Left lung (tissue), 10 donors: ENCODE data around the gene TMEM131L. TPM values are rescaled to one million over a fixed set of nuclear protein-coding genes. Genes with fewer than 3 reads are reported as not detected.

Experiments
- ATAC-seq: fragments of 200-7000 bp; cut with Tn5 transposase; one replicate; pipeline ENCODE4 v1.9.1; 2020; ENCODE audit warnings: moderate library complexity
- DNase-seq, 4 donors: peaks; one replicate each; pipeline ENCODE4 v3.0.0-alpha.2; 2013 to 2020
- H3K27ac ChIP-seq, 2 donors: fragments of 200-600 bp; sonication (generic) in 1 of 2; one replicate each; pipeline versions ENCODE4 v1.5.0 to v1.8.0; 2020 to 2021
- H3K27me3 ChIP-seq, 2 donors: fragments of 200-600 bp; sonication (generic) in 1 of 2; one replicate each; pipeline versions ENCODE4 v1.5.0 to v1.8.0; 2020 to 2021
- H3K36me3 ChIP-seq, 2 donors: fragments of 200-600 bp; sonication (generic) in 1 of 2; one replicate each; pipeline versions ENCODE4 v1.5.0 to v1.8.0; 2020 to 2021
- H3K4me1 ChIP-seq, 2 donors: fragments of 200-600 bp; one replicate each; pipeline ENCODE4 v1.8.0; 2021
- H3K4me3 ChIP-seq, 2 donors: fragments of 200-600 bp; sonication (generic) in 1 of 2; one replicate each; pipeline versions ENCODE4 v1.5.0 to v1.8.0; 2020 to 2021; ENCODE audit warnings: mild to moderate bottlenecking in 1 of 2
- H3K9me3 ChIP-seq, 2 donors: fragments of 200-600 bp; sonication (generic) in 1 of 2; one replicate each; pipeline versions ENCODE4 v1.5.0 to v1.8.0; 2020 to 2021
- intact Hi-C, 2 donors: fragments of 100-400 bp; cut with DNase I; formaldehyde crosslinking; loops; one replicate each; pipeline versions ENCODE4 v1.11.2 to v1.14.2; 2022
- polyA plus RNA-seq, 6 donors: library from polyadenylated mRNA; unstranded; fragments of 120-200 nt; gene quantifications; one replicate each; pipeline ENCODE4 v1.2.1, GENCODE V29; 2013; ENCODE audit not compliant: insufficient read length in 6 of 6
- total RNA-seq, 2 donors: library from RNA; stranded (reverse); fragmentation: NEBNext Ultra II Directional; extraction: Animal tissue kit (Norgen Biotek cat#: 25700); gene quantifications; one replicate each; pipeline ENCODE4 v1.2.1, GENCODE V29; 2021
- TF ChIP-seq, protein P1 (sequence below), 2 donors: fragments of 200-600 bp; sonication (generic) in 1 of 2; IDR thresholded peaks; one replicate each; pipeline versions ENCODE4 v1.5.0 to v1.8.0; 2021; ENCODE audit warnings: antibody characterized with exemption in 2 of 2
- donor health status: DM: no; HTN: yes; CAD: no.
- donor health status: DM: no; HTN: no; CAD: no.

The TMEM131L gene
- total and polyA plus RNA-seq, 8 donors: 17.6 to 34.2 (median 30.4) TPM

GRCh38 chr4:153533387-153533786 is 67.2 kb downstream of the TMEM131L start:
- TF ChIP-seq, protein P1, sequence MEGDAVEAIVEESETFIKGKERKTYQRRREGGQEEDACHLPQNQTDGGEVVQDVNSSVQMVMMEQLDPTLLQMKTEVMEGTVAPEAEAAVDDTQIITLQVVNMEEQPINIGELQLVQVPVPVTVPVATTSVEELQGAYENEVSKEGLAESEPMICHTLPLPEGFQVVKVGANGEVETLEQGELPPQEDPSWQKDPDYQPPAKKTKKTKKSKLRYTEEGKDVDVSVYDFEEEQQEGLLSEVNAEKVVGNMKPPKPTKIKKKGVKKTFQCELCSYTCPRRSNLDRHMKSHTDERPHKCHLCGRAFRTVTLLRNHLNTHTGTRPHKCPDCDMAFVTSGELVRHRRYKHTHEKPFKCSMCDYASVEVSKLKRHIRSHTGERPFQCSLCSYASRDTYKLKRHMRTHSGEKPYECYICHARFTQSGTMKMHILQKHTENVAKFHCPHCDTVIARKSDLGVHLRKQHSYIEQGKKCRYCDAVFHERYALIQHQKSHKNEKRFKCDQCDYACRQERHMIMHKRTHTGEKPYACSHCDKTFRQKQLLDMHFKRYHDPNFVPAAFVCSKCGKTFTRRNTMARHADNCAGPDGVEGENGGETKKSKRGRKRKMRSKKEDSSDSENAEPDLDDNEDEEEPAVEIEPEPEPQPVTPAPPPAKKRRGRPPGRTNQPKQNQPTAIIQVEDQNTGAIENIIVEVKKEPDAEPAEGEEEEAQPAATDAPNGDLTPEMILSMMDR (IDR thresholded peaks at IDR 0.05): no peak
- Histone ChIP-seq H3K4me3 (no peak overlapping the region), H3K9me3 (no peaks in the 10 kb centered on the region), H3K27me3 (no peaks in the 10 kb centered on the region), H3K27ac (no peak overlapping the region), H3K4me1 (peaks cover 9 to 48% of the 10 kb centered on the region in 2 donors), H3K36me3 (no peaks in the 10 kb centered on the region)
- no peak for DNase-seq
- no peak for ATAC-seq
- intact Hi-C loops: no loop called here

DNA sequence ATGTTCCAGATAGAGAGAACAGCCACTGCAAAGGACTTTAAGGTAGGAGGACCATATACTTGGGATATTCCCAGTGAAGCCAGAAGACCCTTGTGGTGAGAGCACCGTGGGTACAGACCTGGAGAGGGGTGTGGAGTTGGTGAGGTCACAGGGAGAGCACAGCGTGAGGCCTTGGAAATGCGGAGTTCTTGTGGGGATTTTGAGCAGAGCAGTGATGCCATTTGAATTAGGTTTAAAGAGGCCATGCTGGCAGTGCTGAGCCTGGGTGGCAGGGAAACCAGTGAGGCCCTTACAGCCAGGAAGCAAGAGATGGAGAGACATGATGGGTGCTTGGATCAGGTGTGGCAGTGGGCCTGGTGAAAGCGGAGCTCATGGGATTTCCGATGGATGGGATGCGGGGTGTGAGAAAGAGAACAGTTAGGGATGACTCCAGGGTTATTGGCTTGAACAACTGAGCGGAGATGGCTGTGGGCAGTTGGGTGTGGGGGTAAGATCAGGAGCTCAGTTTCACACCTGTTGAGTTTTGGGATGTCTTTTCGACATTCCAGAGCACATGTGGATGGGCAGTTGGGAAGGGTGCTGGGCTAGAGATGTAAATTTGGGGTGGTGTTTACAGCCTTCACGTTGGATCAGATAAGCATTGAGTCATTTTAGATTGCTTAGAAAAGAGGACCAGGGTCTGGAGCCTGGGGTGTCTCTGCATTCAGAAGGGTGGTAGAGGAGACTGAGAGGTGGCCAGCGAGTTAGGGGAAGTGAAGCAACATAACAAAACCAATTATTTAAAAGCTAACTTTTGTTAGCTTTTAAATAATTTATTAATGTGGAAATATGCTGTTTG is 68.9 kb downstream of the TMEM131L start:
- intact Hi-C loops: no loop called here
- no peaks in the 10 kb centered on the region for H3K27me3 ChIP-seq
- TF ChIP-seq, protein P1 (IDR thresholded peaks at IDR 0.05): no peak
- peaks cover 4 to 33% of the 10 kb centered on the region in 2 donors for H3K4me1 ChIP-seq
- no peaks in the 10 kb centered on the region for H3K9me3 ChIP-seq
- peak overlapping the region in 1 of 2 donors; percentile 24 for H3K27ac ChIP-seq
- H3K4me3 ChIP-seq: no peak overlapping the region
- DNase-seq (no peak), ATAC-seq (no peak)
- H3K36me3 ChIP-seq: no peaks in the 10 kb centered on the region

GRCh38 chr4:153535772-153536513 is 69.8 kb downstream of the TMEM131L start:
- H3K4me1 ChIP-seq: peaks cover 0 to 24% of the 10 kb centered on the region in 2 donors
- no peaks in the 10 kb centered on the region for H3K9me3 ChIP-seq
- no peaks in the 10 kb centered on the region for H3K36me3 ChIP-seq
- ATAC-seq (no peak), DNase-seq (peak in 1 of 4 donors; percentile 66)
- no peaks in the 10 kb centered on the region for H3K27me3 ChIP-seq
- intact Hi-C loops: no loop called here
- H3K4me3 ChIP-seq: no peak overlapping the region
- TF ChIP-seq, protein P1 (IDR thresholded peaks at IDR 0.05): no peak
- peak overlapping the region in 1 of 2 donors; percentile 24 for H3K27ac ChIP-seq

- TF ChIP-seq, protein P1 (IDR thresholded peaks at IDR 0.05): no peak
- intact Hi-C loops: no loop called here
- ATAC-seq (no peak), DNase-seq (no peak)
- H3K36me3 ChIP-seq: no peaks in the 10 kb centered on the region
- H3K4me1 ChIP-seq: peaks cover 0 to 12% of the 10 kb centered on the region in 2 donors
- H3K4me3 ChIP-seq: no peak overlapping the region
- no peaks in the 10 kb centered on the region for H3K9me3 ChIP-seq
- H3K27ac ChIP-seq: no peak overlapping the region
- H3K27me3 ChIP-seq: no peaks in the 10 kb centered on the region
These were observed 71.4 kb downstream of the TMEM131L start for GRCh38 chr4:153537493-153537960.
